HG03045 (cell line): ENCODE measurements around the gene FCGR1A.
"Not testable (repeated sequence)": the region's sequence is repeated elsewhere in the genome, so short reads cannot be mapped to it uniquely, and the experiment has no call there.

Experiments used
- ATAC-seq: cut with Tn5 transposase; IDR thresholded peaks from one replicate; pipeline ENCODE4 v1.9.1; 2021; ENCODE audit warnings: mild to moderate bottlenecking, moderate library complexity; ENCODE audit not compliant: unreplicated experiment

FCGR1A gene

GRCh38 chr1:149775510-149776147, 6.9 kb upstream of the FCGR1A start:
- not testable (repeated sequence) for ATAC-seq

- ATAC-seq: not testable (repeated sequence)
These were observed 5.4 kb upstream of the FCGR1A start for GRCh38 chr1:149777084-149777483.

GRCh38 chr1:149778313-149778712, 4.2 kb upstream of the FCGR1A start:
- not testable (repeated sequence) for ATAC-seq

- ATAC-seq: not testable (repeated sequence)
These were observed 995 bp upstream of the FCGR1A start for GRCh38 chr1:149781413-149781984.

GRCh38 chr1:149783289-149783688, 795 bp downstream of the FCGR1A start:
- not testable (repeated sequence) for ATAC-seq

GRCh38 chr1:149783868-149784267, 1.4 kb downstream of the FCGR1A start:
- ATAC-seq: not testable (repeated sequence)

GRCh38 chr1:149787688-149788451, 5.4 kb downstream of the FCGR1A start:
- ATAC-seq: not testable (repeated sequence)

GRCh38 chr1:149792502-149792901, 10.0 kb downstream of the FCGR1A start:
- peak; percentile 81 for ATAC-seq

GRCh38 chr1:149792912-149793515, 10.5 kb downstream of the FCGR1A start:
- ATAC-seq: peak; percentile 89

GRCh38 chr1:149793885-149794284, 11.4 kb downstream of the FCGR1A start:
- not testable (repeated sequence) for ATAC-seq

- not testable (repeated sequence) for ATAC-seq
These were observed 19.1 kb downstream of the FCGR1A start for GRCh38 chr1:149801628-149802027.

- ATAC-seq: not testable (repeated sequence)
These were observed 22.1 kb downstream of the FCGR1A start for GRCh38 chr1:149804417-149805080.

- ATAC-seq: not testable (repeated sequence)
These were observed 28.4 kb downstream of the FCGR1A start for GRCh38 chr1:149810697-149811405.

GRCh38 chr1:149811514-149811889, 29.0 kb downstream of the FCGR1A start:
- peak; percentile 20 for ATAC-seq

- peak; percentile 85 for ATAC-seq
These were observed 29.7 kb downstream of the FCGR1A start for GRCh38 chr1:149811890-149812829.

GRCh38 chr1:149812893-149813801, 30.7 kb downstream of the FCGR1A start:
- peak; percentile 14 for ATAC-seq

GRCh38 chr1:149820387-149820786, 37.9 kb downstream of the FCGR1A start:
- not testable (repeated sequence) for ATAC-seq

- ATAC-seq: not testable (repeated sequence)
These were observed 44.1 kb downstream of the FCGR1A start for GRCh38 chr1:149826555-149826954.
